Measurements from ENCODE around the gene NRXN3. TPM values are rescaled to one million over a fixed set of nuclear protein-coding genes. Genes with fewer than 3 reads are reported as not detected.
"Not testable (repeated sequence)": the region's sequence is repeated elsewhere in the genome, so short reads cannot be mapped to it uniquely, and the experiment has no call there.

Gene NRXN3
- total and polyA plus RNA-seq, 2 experiments from 2014 or later: 5.7 to 7.1 TPM

DNA sequence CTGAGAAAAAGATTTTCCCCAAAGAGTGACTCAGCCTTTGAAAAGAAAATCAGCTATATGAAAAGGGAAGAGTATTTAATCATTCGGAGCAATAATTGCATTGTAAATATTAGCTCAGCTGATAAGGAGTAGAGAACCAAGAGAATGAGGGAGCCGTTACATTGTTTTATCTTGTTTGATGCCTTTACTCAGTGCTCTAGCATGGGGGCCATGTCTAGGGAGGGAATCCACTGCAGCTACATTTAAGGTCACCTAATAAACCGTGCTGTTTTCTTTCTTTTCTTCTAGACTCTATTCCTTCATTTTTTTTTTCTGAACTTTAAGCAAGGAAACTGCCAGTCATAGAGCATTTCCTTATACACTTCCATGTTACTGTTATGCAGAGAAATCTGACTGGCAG, 1594.2 kb downstream of the NRXN3 start:
- H3K27me3 ChIP-seq: no peaks in the 10 kb centered on the region
- 36% methylated on average over 3 of the region's 3 CpGs for WGBS (ENCODE audit: low lambda C conversion rate, missing lambda C conversion rate)
- H3K9me2 ChIP-seq (replicated peaks; ENCODE audit: insufficient read depth): no peaks in the 10 kb centered on the region
- H3K79me2 ChIP-seq: no peaks in the 10 kb centered on the region
- no peaks in the 10 kb centered on the region for H3K36me3 ChIP-seq (replicated peaks; ENCODE audit: insufficient read depth, low read depth)
- no peak overlapping the region for H3K4me3 ChIP-seq
- H3K9me3 ChIP-seq (ENCODE audit: low read depth): no peaks in the 10 kb centered on the region
- no peaks in the 10 kb centered on the region for H4K20me1 ChIP-seq (ENCODE audit: insufficient read depth, poor library complexity, severe bottlenecking)
- DNase-seq (ENCODE audit: low spot score): peak; percentile 22
- H3K4me1 ChIP-seq (ENCODE audit: insufficient read depth): no peaks in the 10 kb centered on the region
- H2AFZ ChIP-seq: no peak overlapping the region
- TF ChIP-seq, protein P1, sequence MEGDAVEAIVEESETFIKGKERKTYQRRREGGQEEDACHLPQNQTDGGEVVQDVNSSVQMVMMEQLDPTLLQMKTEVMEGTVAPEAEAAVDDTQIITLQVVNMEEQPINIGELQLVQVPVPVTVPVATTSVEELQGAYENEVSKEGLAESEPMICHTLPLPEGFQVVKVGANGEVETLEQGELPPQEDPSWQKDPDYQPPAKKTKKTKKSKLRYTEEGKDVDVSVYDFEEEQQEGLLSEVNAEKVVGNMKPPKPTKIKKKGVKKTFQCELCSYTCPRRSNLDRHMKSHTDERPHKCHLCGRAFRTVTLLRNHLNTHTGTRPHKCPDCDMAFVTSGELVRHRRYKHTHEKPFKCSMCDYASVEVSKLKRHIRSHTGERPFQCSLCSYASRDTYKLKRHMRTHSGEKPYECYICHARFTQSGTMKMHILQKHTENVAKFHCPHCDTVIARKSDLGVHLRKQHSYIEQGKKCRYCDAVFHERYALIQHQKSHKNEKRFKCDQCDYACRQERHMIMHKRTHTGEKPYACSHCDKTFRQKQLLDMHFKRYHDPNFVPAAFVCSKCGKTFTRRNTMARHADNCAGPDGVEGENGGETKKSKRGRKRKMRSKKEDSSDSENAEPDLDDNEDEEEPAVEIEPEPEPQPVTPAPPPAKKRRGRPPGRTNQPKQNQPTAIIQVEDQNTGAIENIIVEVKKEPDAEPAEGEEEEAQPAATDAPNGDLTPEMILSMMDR (IDR thresholded peaks at IDR 0.05; ENCODE audit: poor library complexity): no peak
- TF ChIP-seq EZH2phosphoT487 (IDR thresholded peaks at IDR 0.05; ENCODE audit: low read depth, severe bottlenecking, unreplicated experiment): peak; percentile 88
- no peak for TF ChIP-seq EZH2 (IDR thresholded peaks at IDR 0.05; ENCODE audit: borderline replicate concordance)
- H3K4me2 ChIP-seq: no peak overlapping the region
- no peak overlapping the region for H3K27ac ChIP-seq

DNA sequence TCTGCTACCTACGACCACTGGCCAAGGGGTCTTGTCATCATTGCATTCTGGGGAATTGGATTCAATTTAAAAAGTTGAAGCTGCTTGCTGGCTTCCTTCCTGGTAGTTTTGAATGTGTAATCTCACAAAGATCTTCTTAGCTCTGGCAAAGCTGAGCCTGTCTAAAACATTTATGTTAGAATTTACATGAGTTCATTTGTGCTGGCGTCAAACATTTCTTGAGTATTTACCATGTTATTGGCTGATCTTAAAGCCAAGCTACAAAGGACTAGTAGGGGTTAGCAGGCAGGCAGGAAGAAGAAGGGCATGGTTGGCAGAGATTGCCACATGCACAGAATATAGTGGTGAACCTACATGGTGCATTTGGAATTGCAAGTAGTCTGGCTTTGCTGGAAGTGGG, 1596.3 kb downstream of the NRXN3 start:
- Histone ChIP-seq H3K36me3 (replicated peaks; ENCODE audit: insufficient read depth, low read depth) (no peaks in the 10 kb centered on the region), H2AFZ (no peak overlapping the region), H3K4me3 (no peak overlapping the region), H3K9me3 (ENCODE audit: low read depth) (no peaks in the 10 kb centered on the region), H3K9me2 (replicated peaks; ENCODE audit: insufficient read depth) (no peaks in the 10 kb centered on the region), H4K20me1 (ENCODE audit: insufficient read depth, poor library complexity, severe bottlenecking) (no peaks in the 10 kb centered on the region), H3K4me2 (no peak overlapping the region), H3K79me2 (no peaks in the 10 kb centered on the region), H3K4me1 (ENCODE audit: insufficient read depth) (no peaks in the 10 kb centered on the region), H3K27me3 (no peaks in the 10 kb centered on the region), H3K27ac (no peak overlapping the region)
- no peak for TF ChIP-seq EZH2 (IDR thresholded peaks at IDR 0.05; ENCODE audit: borderline replicate concordance)
- TF ChIP-seq, protein P1 (IDR thresholded peaks at IDR 0.05; ENCODE audit: poor library complexity): no peak
- TF ChIP-seq EZH2phosphoT487 (IDR thresholded peaks at IDR 0.05; ENCODE audit: low read depth, severe bottlenecking, unreplicated experiment): no peak
- WGBS (ENCODE audit: low lambda C conversion rate, missing lambda C conversion rate): 86% methylated on average over 2 of the region's 2 CpGs
- DNase-seq (ENCODE audit: low spot score): no peak

DNA sequence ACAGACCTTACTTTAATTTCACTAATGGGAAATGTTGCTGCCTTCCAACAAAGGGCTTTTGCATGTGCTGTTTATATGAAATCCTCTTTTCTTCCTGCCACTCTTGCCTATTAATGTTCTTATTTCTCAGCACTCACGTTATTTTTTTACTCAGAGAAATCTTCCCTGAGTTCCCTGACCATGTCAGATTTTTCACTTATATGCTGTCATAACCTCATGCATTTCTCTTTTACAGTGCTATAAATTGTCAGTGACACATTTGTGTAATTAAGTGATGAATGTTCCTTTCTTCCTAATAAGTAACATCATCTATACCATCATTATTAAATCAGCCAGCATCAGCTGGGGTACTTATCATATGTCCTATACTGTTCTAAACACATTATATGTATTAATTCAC, 1597.1 kb downstream of the NRXN3 start:
- no peak for DNase-seq (ENCODE audit: low spot score)
- H4K20me1 ChIP-seq (ENCODE audit: insufficient read depth, poor library complexity, severe bottlenecking): no peaks in the 10 kb centered on the region
- 94% methylated on average over 1 of the region's 1 CpG for WGBS (ENCODE audit: low lambda C conversion rate, missing lambda C conversion rate)

DNA sequence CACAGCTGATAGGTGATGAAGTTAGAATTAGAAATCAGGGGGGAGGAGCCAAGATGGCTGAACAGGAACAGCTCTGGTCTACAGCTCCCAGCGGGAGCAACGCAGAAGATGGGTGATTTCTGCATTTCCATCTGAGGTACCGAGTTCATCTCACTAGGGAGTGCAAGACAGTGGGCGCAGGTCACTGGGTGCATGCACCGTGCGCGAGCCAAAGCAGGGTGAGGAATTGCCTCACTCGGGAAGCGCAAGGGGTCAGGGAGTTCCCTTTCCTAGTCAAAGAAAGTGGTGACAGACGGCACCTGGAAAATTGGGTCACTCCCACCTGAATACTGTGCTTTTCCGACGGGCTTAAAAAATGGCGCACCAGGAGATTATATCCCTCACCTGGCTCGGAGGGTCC, 1597.5 kb downstream of the NRXN3 start:
- not testable (repeated sequence) for H3K4me2 ChIP-seq; H3K27me3 ChIP-seq; H3K79me2 ChIP-seq; H4K20me1 ChIP-seq (ENCODE audit: insufficient read depth, poor library complexity, severe bottlenecking); DNase-seq (ENCODE audit: low spot score); H3K4me1 ChIP-seq (ENCODE audit: insufficient read depth); H2AFZ ChIP-seq; H3K9me3 ChIP-seq (ENCODE audit: low read depth); H3K9me2 ChIP-seq (replicated peaks; ENCODE audit: insufficient read depth); H3K36me3 ChIP-seq (replicated peaks; ENCODE audit: insufficient read depth, low read depth); H3K27ac ChIP-seq; H3K4me3 ChIP-seq
- WGBS (ENCODE audit: low lambda C conversion rate, missing lambda C conversion rate): 98% methylated on average over 10 of the region's 14 CpGs

More for the DNA sequence above, 1597.1 kb downstream of the NRXN3 start:
- Histone ChIP-seq H3K27me3 (no peaks in the 10 kb centered on the region), H3K4me1 (ENCODE audit: insufficient read depth) (no peaks in the 10 kb centered on the region), H3K79me2 (no peaks in the 10 kb centered on the region), H3K27ac (no peak overlapping the region), H3K4me2 (no peak overlapping the region), H3K9me2 (replicated peaks; ENCODE audit: insufficient read depth) (no peaks in the 10 kb centered on the region), H3K9me3 (ENCODE audit: low read depth) (no peaks in the 10 kb centered on the region), H3K36me3 (replicated peaks; ENCODE audit: insufficient read depth, low read depth) (no peaks in the 10 kb centered on the region), H2AFZ (no peak overlapping the region), H3K4me3 (no peak overlapping the region)
- TF ChIP-seq EZH2 (IDR thresholded peaks at IDR 0.05; ENCODE audit: borderline replicate concordance): no peak
- TF ChIP-seq, protein P1 (IDR thresholded peaks at IDR 0.05; ENCODE audit: poor library complexity): no peak
- no peak for TF ChIP-seq EZH2phosphoT487 (IDR thresholded peaks at IDR 0.05; ENCODE audit: low read depth, severe bottlenecking, unreplicated experiment)
